Smooth muscle cell (in vitro differentiated cells): ENCODE results near the gene SH2D4B. TPM values are rescaled to one million over a fixed set of nuclear protein-coding genes. Genes with fewer than 3 reads are reported as not detected.
"Not testable (repeated sequence)": the region's sequence is repeated elsewhere in the genome, so short reads cannot be mapped to it uniquely, and the experiment has no call there.

Source experiments
- DNase-seq: peaks from one replicate; lab custom pipeline; 2025; ENCODE audit not compliant: unreplicated experiment; lab: John Stamatoyannopoulos, UW
- H2AFZ ChIP-seq: fragments of 200-600 bp; sonication (generic); 2 replicates; pipeline ENCODE4 v1.6.0; 2016; ENCODE audit warnings: antibody characterized with exemption, low read depth, mild to moderate bottlenecking
- H3F3A ChIP-seq: fragments of 200-600 bp; sonication (generic); 2 replicates; pipeline ENCODE4 v1.6.0; 2017; ENCODE audit warnings: antibody characterized with exemption, low read depth
- H3K27ac ChIP-seq: fragments of 200-600 bp; sonication (generic); 2 replicates; pipeline ENCODE4 v1.5.1; 2016; ENCODE audit warnings: low read depth, mild to moderate bottlenecking
- H3K27me3 ChIP-seq: fragments of 200-600 bp; sonication (generic); 2 replicates; pipeline ENCODE4 v1.6.1; 2016; ENCODE audit warnings: low read depth, mild to moderate bottlenecking
- H3K36me3 ChIP-seq: fragments of 200-600 bp; sonication (generic); 2 replicates; pipeline ENCODE4 v1.5.1; 2016; ENCODE audit warnings: low read depth
- H3K4me1 ChIP-seq: fragments of 200-600 bp; sonication (generic); 2 replicates; pipeline ENCODE4 v1.5.1; 2016; ENCODE audit warnings: low read depth
- H3K4me2 ChIP-seq: fragments of 200-600 bp; sonication (generic); 2 replicates; pipeline ENCODE4 v1.6.0; 2016; ENCODE audit warnings: mild to moderate bottlenecking
- H3K4me3 ChIP-seq: fragments of 200-600 bp; sonication (generic); 2 replicates; pipeline ENCODE4 v1.5.1; 2016; ENCODE audit warnings: mild to moderate bottlenecking
- H3K79me2 ChIP-seq: fragments of 200-600 bp; sonication (generic); 2 replicates; pipeline ENCODE4 v1.6.0; 2016; ENCODE audit warnings: low read depth, mild to moderate bottlenecking
- H3K9ac ChIP-seq: fragments of 200-600 bp; sonication (generic); 2 replicates; pipeline ENCODE4 v1.6.0; 2016; ENCODE audit warnings: low read depth
- H3K9me3 ChIP-seq: fragments of 200-600 bp; sonication (generic); replicated peaks from 2 replicates; pipeline ENCODE4 v1.5.1; 2016; ENCODE audit warnings: low read depth
- H4K20me1 ChIP-seq: fragments of 200-600 bp; sonication (generic); 2 replicates; pipeline ENCODE4 v1.6.0; 2016; ENCODE audit warnings: low read depth
- WGBS: methylation state at CpG from one replicate; pipeline ENCODE4 v1.1.7; 2016; ENCODE audit warnings: low lambda C conversion rate; 5-methylcytosine and 5-hydroxymethylcytosine counted together
- polyA plus RNA-seq: library from polyadenylated mRNA; unstranded; fragments of >200 nt; fragmentation: Nextera tagmentation; extraction: Ambion mirVana; gene quantifications from 2 replicates; pipeline ENCODE4 v1.2.1, GENCODE V29; 2016
- total RNA-seq: library from RNA; depleted of rRNA; stranded (reverse); fragments of >200 nt; gene quantifications from 2 replicates; pipeline ENCODE4 v1.2.3, GENCODE V29; 2014
- TF ChIP-seq, protein P1 (sequence below): fragments of 200-600 bp; sonication (generic); IDR thresholded peaks from 2 replicates; pipeline ENCODE4 v1.5.1; 2017; ENCODE audit warnings: borderline replicate concordance, mild to moderate bottlenecking, antibody characterized with exemption; ENCODE audit not compliant: insufficient read depth, poor library complexity, severe bottlenecking

SH2D4B gene
- total and polyA plus RNA-seq, 2 experiments from 2014 or later: 0.13 TPM; not detected in 1

DNA sequence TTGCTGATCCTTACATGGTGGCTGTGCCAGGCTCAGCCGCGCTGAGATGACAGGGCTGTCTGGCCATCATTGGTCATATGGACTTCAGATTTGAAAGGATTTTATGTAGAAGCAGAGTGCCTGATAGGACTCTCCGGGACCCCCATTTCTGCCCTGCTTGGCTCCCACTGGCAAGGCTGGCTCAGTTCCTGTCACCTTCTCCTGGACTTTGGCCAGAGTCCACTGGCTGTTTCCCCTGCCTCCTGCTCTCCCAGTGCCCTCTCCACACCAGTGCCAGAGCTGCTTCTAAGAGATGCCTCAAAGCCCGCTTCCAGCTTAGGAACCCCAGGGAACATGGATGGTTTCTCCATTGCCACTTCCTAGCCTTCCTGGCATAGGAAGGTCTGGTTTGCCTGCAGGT is 5.1 kb upstream of the SH2D4B start:
- no peaks in the 10 kb centered on the region for H3K36me3 ChIP-seq
- H3K9me3 ChIP-seq: no peaks in the 10 kb centered on the region
- TF ChIP-seq, protein P1, sequence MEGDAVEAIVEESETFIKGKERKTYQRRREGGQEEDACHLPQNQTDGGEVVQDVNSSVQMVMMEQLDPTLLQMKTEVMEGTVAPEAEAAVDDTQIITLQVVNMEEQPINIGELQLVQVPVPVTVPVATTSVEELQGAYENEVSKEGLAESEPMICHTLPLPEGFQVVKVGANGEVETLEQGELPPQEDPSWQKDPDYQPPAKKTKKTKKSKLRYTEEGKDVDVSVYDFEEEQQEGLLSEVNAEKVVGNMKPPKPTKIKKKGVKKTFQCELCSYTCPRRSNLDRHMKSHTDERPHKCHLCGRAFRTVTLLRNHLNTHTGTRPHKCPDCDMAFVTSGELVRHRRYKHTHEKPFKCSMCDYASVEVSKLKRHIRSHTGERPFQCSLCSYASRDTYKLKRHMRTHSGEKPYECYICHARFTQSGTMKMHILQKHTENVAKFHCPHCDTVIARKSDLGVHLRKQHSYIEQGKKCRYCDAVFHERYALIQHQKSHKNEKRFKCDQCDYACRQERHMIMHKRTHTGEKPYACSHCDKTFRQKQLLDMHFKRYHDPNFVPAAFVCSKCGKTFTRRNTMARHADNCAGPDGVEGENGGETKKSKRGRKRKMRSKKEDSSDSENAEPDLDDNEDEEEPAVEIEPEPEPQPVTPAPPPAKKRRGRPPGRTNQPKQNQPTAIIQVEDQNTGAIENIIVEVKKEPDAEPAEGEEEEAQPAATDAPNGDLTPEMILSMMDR: no peak
- no peaks in the 10 kb centered on the region for H3F3A ChIP-seq
- H3K4me2 ChIP-seq: no peak overlapping the region
- no peaks in the 10 kb centered on the region for H3K79me2 ChIP-seq
- 98% methylated on average over 4 of the region's 4 CpGs for WGBS
- no peak overlapping the region for H2AFZ ChIP-seq
- no peak overlapping the region for H3K27ac ChIP-seq
- no peak overlapping the region for H3K9ac ChIP-seq
- DNase-seq: no peak
- no peak overlapping the region for H3K4me3 ChIP-seq
- peaks cover 2% of the 10 kb centered on the region for H3K4me1 ChIP-seq
- no peaks in the 10 kb centered on the region for H4K20me1 ChIP-seq
- no peaks in the 10 kb centered on the region for H3K27me3 ChIP-seq

DNA sequence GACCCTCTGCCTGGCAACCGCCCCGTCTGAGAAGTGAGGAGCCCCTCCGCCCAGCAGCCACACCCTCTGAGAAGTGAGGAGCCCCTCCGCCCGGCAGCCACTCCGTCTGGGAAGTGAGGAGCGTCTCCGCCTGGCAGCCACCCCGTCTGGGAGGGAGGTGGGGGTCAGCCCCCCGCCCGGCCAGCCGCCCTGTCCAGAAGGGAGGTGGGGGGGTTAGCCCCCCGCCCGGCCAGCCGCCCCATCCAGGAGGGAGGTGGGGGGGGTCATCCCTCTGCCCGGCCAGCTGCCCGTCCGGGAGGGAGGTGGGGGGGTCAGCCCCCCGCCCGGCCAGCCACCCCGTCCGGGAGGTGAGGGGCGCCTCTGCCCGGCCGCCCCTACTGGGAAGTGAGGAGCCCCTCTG is 3.6 kb upstream of the SH2D4B start:
- not testable (repeated sequence) for H3K36me3 ChIP-seq, H3K4me2 ChIP-seq, H3K27ac ChIP-seq, H3K4me3 ChIP-seq, H3K9ac ChIP-seq, H4K20me1 ChIP-seq, H3K79me2 ChIP-seq, DNase-seq, H2AFZ ChIP-seq, H3K27me3 ChIP-seq, H3K9me3 ChIP-seq, H3K4me1 ChIP-seq, H3F3A ChIP-seq
- WGBS: 100% methylated on average over 6 of the region's 25 CpGs

DNA sequence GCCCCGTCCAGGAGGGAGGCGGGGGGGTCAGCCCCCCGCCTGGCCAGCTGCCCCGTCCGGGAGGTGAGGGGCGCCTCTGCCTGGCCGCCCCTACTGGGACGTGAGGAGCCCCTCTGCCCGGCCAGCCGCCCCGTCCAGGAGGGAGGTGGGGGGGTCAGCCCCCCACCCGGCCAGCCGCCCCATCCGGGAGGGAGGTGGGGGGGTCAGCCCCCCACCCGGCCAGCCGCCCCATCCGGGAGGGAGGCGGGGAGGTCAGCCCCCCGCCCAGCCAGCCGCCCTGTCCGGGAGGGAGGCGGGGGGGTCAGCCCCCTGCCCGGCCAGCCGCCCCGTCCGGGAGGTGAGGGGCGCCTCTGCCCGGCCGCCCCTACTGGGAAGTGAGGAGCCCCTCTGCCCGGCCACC is 3.1 kb upstream of the SH2D4B start:
- H3F3A ChIP-seq, H3K36me3 ChIP-seq, H3K79me2 ChIP-seq, DNase-seq, H2AFZ ChIP-seq, H4K20me1 ChIP-seq, H3K9ac ChIP-seq, H3K4me3 ChIP-seq, H3K27ac ChIP-seq, H3K27me3 ChIP-seq, H3K4me2 ChIP-seq, H3K4me1 ChIP-seq, H3K9me3 ChIP-seq: not testable (repeated sequence)
- no CpG with 5 or more reads among the region's 30 CpGs for WGBS

DNA sequence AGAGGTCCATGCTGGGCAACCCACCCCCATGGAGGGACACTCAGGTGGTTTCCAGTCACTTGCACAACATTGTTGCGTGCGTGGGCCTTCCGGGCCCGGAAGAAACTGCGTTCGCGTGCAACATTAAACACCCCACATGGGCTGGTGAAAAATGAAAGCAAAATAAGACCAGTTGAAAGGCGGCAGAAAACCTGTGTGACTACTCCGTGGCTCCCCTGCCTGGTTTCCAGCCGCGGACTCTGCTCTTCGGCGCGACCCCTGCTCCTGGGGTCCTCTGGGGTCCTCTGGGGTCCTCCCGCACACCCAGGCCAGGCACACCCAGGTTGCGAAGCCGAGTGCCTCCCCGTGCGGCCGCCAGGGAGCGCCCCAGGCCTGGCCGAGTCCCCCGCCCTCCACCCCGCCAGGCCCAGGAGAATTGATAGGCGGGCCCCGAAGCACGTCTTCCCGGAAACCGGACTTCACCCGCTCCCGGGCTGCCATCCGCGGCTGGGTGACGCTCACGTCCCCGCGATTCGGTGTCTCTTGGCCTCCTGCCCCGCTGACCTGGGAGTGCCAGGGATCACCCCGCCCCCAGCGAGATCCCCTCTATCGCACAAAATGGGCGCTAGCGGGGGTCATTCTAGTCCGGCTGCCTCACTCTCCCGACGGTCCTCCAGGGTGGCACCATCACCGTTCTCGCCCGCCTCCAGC is 1.9 kb upstream of the SH2D4B start:
- H3K9ac ChIP-seq: no peak overlapping the region
- H3K4me1 ChIP-seq: peaks cover 2% of the 10 kb centered on the region
- H3K4me3 ChIP-seq: peak overlapping the region; percentile 31
- no peak for DNase-seq
- no peaks in the 10 kb centered on the region for H3K79me2 ChIP-seq
- H3K27me3 ChIP-seq: no peaks in the 10 kb centered on the region
- TF ChIP-seq, protein P1: peak; percentile 36
- H2AFZ ChIP-seq: no peak overlapping the region
- H3K36me3 ChIP-seq: no peaks in the 10 kb centered on the region
- no peaks in the 10 kb centered on the region for H4K20me1 ChIP-seq
- H3K27ac ChIP-seq: no peak overlapping the region
- H3K9me3 ChIP-seq: no peaks in the 10 kb centered on the region
- no peaks in the 10 kb centered on the region for H3F3A ChIP-seq
- peak overlapping the region; percentile 75 for H3K4me2 ChIP-seq
- 62% methylated on average over 30 of the region's 50 CpGs for WGBS
